ENCODE results near the gene NCOA3.
A peak's percentile ranks its signal among the peaks of the same experiment; 100 is the strongest.
"Not testable (repeated sequence)": the region's sequence is repeated elsewhere in the genome, so short reads cannot be mapped to it uniquely, and the experiment has no call there.

Gene NCOA3

GRCh38 chr20:47501482-47502270 lies at the start of gene NCOA3:
NCOA3 (plus strand) TSS chr20:47501887; CDS start chr20:47622248, 120,361 bp downstream.
- H3K9me3 ChIP-seq (ENCODE audit: control insufficient read depth in 2 of 2, low read length in 2 of 2): no peaks in the 10 kb centered on the region
- peak within 1 kb of the TSS; percentile 90 to 98 for H3K9ac ChIP-seq (ENCODE audit: low read depth in 1 of 2, low read length in 2 of 2)
- H3K27me3 ChIP-seq (ENCODE audit: control insufficient read depth in 2 of 2, insufficient read depth in 2 of 2, low read length in 2 of 2): no peaks in the 10 kb centered on the region
- H3K4me3 ChIP-seq (ENCODE audit: low read length in 2 of 2): peak within 1 kb of the TSS; percentile 93 to 96
- no peaks in the 10 kb centered on the region for H3K36me3 ChIP-seq (ENCODE audit: control insufficient read depth in 2 of 2, insufficient read depth in 2 of 2, low read length in 2 of 2)
- H3K4me1 ChIP-seq (ENCODE audit: control insufficient read depth in 2 of 2, insufficient read depth in 2 of 2, low read length in 2 of 2): peaks cover 2 to 10% of the 10 kb centered on the region in 2 donors
- H3K27ac ChIP-seq (ENCODE audit: low read depth in 2 of 2, low read length in 2 of 2): peak within 1 kb of the TSS; percentile 91 to 93

- Histone ChIP-seq H3K9ac (ENCODE audit: low read depth in 1 of 2, low read length in 2 of 2) (no peak overlapping the region), H3K36me3 (ENCODE audit: control insufficient read depth in 2 of 2, insufficient read depth in 2 of 2, low read length in 2 of 2) (no peaks in the 10 kb centered on the region), H3K27ac (ENCODE audit: low read depth in 2 of 2, low read length in 2 of 2) (no peak overlapping the region), H3K9me3 (ENCODE audit: control insufficient read depth in 2 of 2, low read length in 2 of 2) (no peaks in the 10 kb centered on the region), H3K4me3 (ENCODE audit: low read length in 2 of 2) (no peak overlapping the region), H3K4me1 (ENCODE audit: control insufficient read depth in 2 of 2, insufficient read depth in 2 of 2, low read length in 2 of 2) (no peaks in the 10 kb centered on the region), H3K27me3 (ENCODE audit: control insufficient read depth in 2 of 2, insufficient read depth in 2 of 2, low read length in 2 of 2) (no peaks in the 10 kb centered on the region)
Observed at GRCh38 chr20:47452736-47453161, 48.9 kb upstream of the NCOA3 start.

GRCh38 chr20:47453167-47453782 lies 48.4 kb upstream of the NCOA3 start:
- H3K27ac ChIP-seq (ENCODE audit: low read depth in 2 of 2, low read length in 2 of 2): no peak overlapping the region
- no peaks in the 10 kb centered on the region for H3K4me1 ChIP-seq (ENCODE audit: control insufficient read depth in 2 of 2, insufficient read depth in 2 of 2, low read length in 2 of 2)
- no peaks in the 10 kb centered on the region for H3K36me3 ChIP-seq (ENCODE audit: control insufficient read depth in 2 of 2, insufficient read depth in 2 of 2, low read length in 2 of 2)
- no peaks in the 10 kb centered on the region for H3K9me3 ChIP-seq (ENCODE audit: control insufficient read depth in 2 of 2, low read length in 2 of 2)
- H3K4me3 ChIP-seq (ENCODE audit: low read length in 2 of 2): no peak overlapping the region
- H3K27me3 ChIP-seq (ENCODE audit: control insufficient read depth in 2 of 2, insufficient read depth in 2 of 2, low read length in 2 of 2): no peaks in the 10 kb centered on the region
- H3K9ac ChIP-seq (ENCODE audit: low read depth in 1 of 2, low read length in 2 of 2): no peak overlapping the region

- Histone ChIP-seq H3K9ac (ENCODE audit: low read depth in 1 of 2, low read length in 2 of 2) (no peak overlapping the region), H3K9me3 (ENCODE audit: control insufficient read depth in 2 of 2, low read length in 2 of 2) (no peaks in the 10 kb centered on the region), H3K4me3 (ENCODE audit: low read length in 2 of 2) (no peak overlapping the region), H3K27ac (ENCODE audit: low read depth in 2 of 2, low read length in 2 of 2) (no peak overlapping the region), H3K4me1 (ENCODE audit: control insufficient read depth in 2 of 2, insufficient read depth in 2 of 2, low read length in 2 of 2) (no peaks in the 10 kb centered on the region), H3K36me3 (ENCODE audit: control insufficient read depth in 2 of 2, insufficient read depth in 2 of 2, low read length in 2 of 2) (no peaks in the 10 kb centered on the region), H3K27me3 (ENCODE audit: control insufficient read depth in 2 of 2, insufficient read depth in 2 of 2, low read length in 2 of 2) (no peaks in the 10 kb centered on the region)
Observed at GRCh38 chr20:47454298-47455132, 47.2 kb upstream of the NCOA3 start.

GRCh38 chr20:47455133-47456040 lies 46.3 kb upstream of the NCOA3 start:
- Histone ChIP-seq H3K27me3 (ENCODE audit: control insufficient read depth in 2 of 2, insufficient read depth in 2 of 2, low read length in 2 of 2) (no peaks in the 10 kb centered on the region), H3K4me3 (ENCODE audit: low read length in 2 of 2) (no peak overlapping the region), H3K36me3 (ENCODE audit: control insufficient read depth in 2 of 2, insufficient read depth in 2 of 2, low read length in 2 of 2) (no peaks in the 10 kb centered on the region), H3K9me3 (ENCODE audit: control insufficient read depth in 2 of 2, low read length in 2 of 2) (no peaks in the 10 kb centered on the region), H3K9ac (ENCODE audit: low read depth in 1 of 2, low read length in 2 of 2) (no peak overlapping the region), H3K27ac (ENCODE audit: low read depth in 2 of 2, low read length in 2 of 2) (peak overlapping the region in 1 of 2 donors; percentile 32), H3K4me1 (ENCODE audit: control insufficient read depth in 2 of 2, insufficient read depth in 2 of 2, low read length in 2 of 2) (no peaks in the 10 kb centered on the region)

GRCh38 chr20:47456041-47456537 lies 45.6 kb upstream of the NCOA3 start:
- H3K4me3 ChIP-seq (ENCODE audit: low read length in 2 of 2): no peak overlapping the region
- no peak overlapping the region for H3K9ac ChIP-seq (ENCODE audit: low read depth in 1 of 2, low read length in 2 of 2)
- no peaks in the 10 kb centered on the region for H3K36me3 ChIP-seq (ENCODE audit: control insufficient read depth in 2 of 2, insufficient read depth in 2 of 2, low read length in 2 of 2)
- no peaks in the 10 kb centered on the region for H3K9me3 ChIP-seq (ENCODE audit: control insufficient read depth in 2 of 2, low read length in 2 of 2)
- no peaks in the 10 kb centered on the region for H3K27me3 ChIP-seq (ENCODE audit: control insufficient read depth in 2 of 2, insufficient read depth in 2 of 2, low read length in 2 of 2)
- H3K4me1 ChIP-seq (ENCODE audit: control insufficient read depth in 2 of 2, insufficient read depth in 2 of 2, low read length in 2 of 2): no peaks in the 10 kb centered on the region
- peak overlapping the region in 1 of 2 donors; percentile 32 for H3K27ac ChIP-seq (ENCODE audit: low read depth in 2 of 2, low read length in 2 of 2)

GRCh38 chr20:47456952-47457724 lies 44.5 kb upstream of the NCOA3 start:
- Histone ChIP-seq H3K9me3 (ENCODE audit: control insufficient read depth in 2 of 2, low read length in 2 of 2) (no peaks in the 10 kb centered on the region), H3K27me3 (ENCODE audit: control insufficient read depth in 2 of 2, insufficient read depth in 2 of 2, low read length in 2 of 2) (no peaks in the 10 kb centered on the region), H3K4me1 (ENCODE audit: control insufficient read depth in 2 of 2, insufficient read depth in 2 of 2, low read length in 2 of 2) (no peaks in the 10 kb centered on the region), H3K4me3 (ENCODE audit: low read length in 2 of 2) (no peak overlapping the region), H3K36me3 (ENCODE audit: control insufficient read depth in 2 of 2, insufficient read depth in 2 of 2, low read length in 2 of 2) (no peaks in the 10 kb centered on the region), H3K9ac (ENCODE audit: low read depth in 1 of 2, low read length in 2 of 2) (no peak overlapping the region), H3K27ac (ENCODE audit: low read depth in 2 of 2, low read length in 2 of 2) (no peak overlapping the region)

GRCh38 chr20:47458280-47459050 lies 43.2 kb upstream of the NCOA3 start:
- H3K27me3 ChIP-seq (ENCODE audit: control insufficient read depth in 2 of 2, insufficient read depth in 2 of 2, low read length in 2 of 2): not testable (repeated sequence)

More at GRCh38 chr20:47458280-47459050, 43.2 kb upstream of the NCOA3 start:
- not testable (repeated sequence) for H3K4me1 ChIP-seq (ENCODE audit: control insufficient read depth in 2 of 2, insufficient read depth in 2 of 2, low read length in 2 of 2); H3K9me3 ChIP-seq (ENCODE audit: control insufficient read depth in 2 of 2, low read length in 2 of 2); H3K36me3 ChIP-seq (ENCODE audit: control insufficient read depth in 2 of 2, insufficient read depth in 2 of 2, low read length in 2 of 2); H3K4me3 ChIP-seq (ENCODE audit: low read length in 2 of 2); H3K9ac ChIP-seq (ENCODE audit: low read depth in 1 of 2, low read length in 2 of 2); H3K27ac ChIP-seq (ENCODE audit: low read depth in 2 of 2, low read length in 2 of 2)

All from mucosa of rectum (tissue), 2 donors.